ENCODE results near the gene MVB12B.

DNA sequence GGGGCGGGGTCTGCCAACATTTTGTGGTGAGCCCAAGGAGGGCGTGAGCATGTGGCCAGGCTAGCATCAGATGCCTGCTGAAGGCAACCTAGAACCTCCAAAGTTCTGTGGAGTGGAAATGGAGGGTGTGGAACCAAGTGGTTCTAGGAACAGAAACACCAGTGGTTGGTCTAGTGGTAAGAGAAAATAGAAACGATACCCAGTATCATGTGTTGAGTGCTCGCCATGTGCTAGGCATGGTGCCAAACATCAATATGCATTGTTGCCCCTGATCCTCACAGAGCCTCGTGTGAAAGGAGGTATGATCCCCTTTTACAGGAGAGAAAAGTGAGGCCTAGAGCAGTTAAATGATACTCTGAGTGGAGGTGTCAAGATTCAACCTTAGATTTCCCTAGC is 31.5 kb upstream of the MVB12B start:
- no peak for TF ChIP-seq TAF1 (IDR thresholded peaks at IDR 0.05; ENCODE audit: borderline replicate concordance, insufficient read depth, low read length)
- no peak for TF ChIP-seq POLR2AphosphoS5 (IDR thresholded peaks at IDR 0.05; ENCODE audit: low read depth, low read length)

Data from PFSK-1 (cell line).